Stimulated activated CD8-positive, alpha-beta memory T cell treated with anti-CD3 and anti-CD28 coated beads, Interleukin-2, amount 100 ng/mL, for 1 hour (primary cell): ENCODE results near the gene GSTA5.
A peak's percentile ranks its signal among the peaks of the same experiment; 100 is the strongest.
"Not testable (repeated sequence)": the region's sequence is repeated elsewhere in the genome, so short reads cannot be mapped to it uniquely, and the experiment has no call there.

Experiments
- DNase-seq, 2 donors: peaks; one replicate each; pipeline ENCODE4 v3.0.0-alpha.2; 2020; ENCODE audit warnings: low read depth in 2 of 2

GSTA5 gene

GRCh38 chr6:52840763-52841585 is at the start of gene GSTA5:
Gene GSTA5, minus strand, starts transcription at chr6:52840813.
- no peak for DNase-seq

- no peak for DNase-seq
Observed at GRCh38 chr6:52890018-52890417, 49.4 kb upstream of the GSTA5 start.

DNA sequence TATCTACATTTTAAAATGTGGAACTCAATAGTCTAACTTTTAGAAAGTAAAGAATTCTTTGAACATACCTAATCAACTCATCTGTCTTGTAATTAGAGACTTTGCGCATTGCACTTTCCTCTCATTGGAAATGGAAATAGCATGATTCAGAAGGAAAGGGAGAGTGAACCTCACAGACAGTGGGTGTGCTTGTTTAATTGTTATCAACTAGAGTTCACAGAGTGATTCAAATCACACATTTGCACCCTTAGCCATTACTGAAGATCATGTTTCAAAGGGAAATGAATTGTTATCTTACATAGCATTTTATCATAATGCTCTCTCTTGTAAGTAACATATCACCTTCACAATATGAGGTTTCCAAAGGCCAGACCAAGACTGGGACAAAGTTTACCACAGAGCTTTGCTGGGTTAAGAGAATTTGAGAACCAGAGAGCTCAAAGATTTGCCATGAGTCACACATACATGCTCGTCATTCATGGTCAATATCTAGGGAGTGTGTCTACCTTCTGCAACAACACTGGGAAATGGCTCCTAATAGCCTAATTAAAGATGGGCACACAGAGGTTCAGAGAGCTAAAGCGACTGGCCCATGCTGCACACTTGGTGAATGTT is 47.4 kb upstream of the GSTA5 start:
- no peak for DNase-seq

- peak; percentile 34 to 35 for DNase-seq
Observed at GRCh38 chr6:52881996-52882841, 41.6 kb upstream of the GSTA5 start.

DNA sequence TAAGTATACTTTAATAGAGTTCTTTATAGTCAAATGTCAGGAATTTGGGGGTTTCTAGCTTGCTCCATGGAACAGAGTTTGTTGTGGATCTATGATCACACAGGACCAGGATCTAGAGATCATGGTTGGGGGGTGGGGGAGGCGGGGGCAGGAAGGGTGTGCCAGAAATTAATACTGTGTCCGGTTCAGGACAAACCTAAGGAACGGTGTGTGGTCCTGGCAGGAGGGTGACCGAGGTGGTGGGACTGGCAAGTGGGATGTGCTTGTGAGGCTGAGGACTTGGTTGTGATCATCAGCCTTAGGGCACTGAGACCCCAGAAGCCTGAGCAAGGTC is 41.0 kb upstream of the GSTA5 start:
- no peak for DNase-seq

GRCh38 chr6:52877786-52878185 is 37.2 kb upstream of the GSTA5 start:
- no peak for DNase-seq

GRCh38 chr6:52877168-52877567 is 36.6 kb upstream of the GSTA5 start:
- no peak for DNase-seq

GRCh38 chr6:52876056-52876787 is 35.6 kb upstream of the GSTA5 start:
- DNase-seq: no peak

GRCh38 chr6:52872031-52872430 is 31.4 kb upstream of the GSTA5 start:
- no peak for DNase-seq

GRCh38 chr6:52871621-52872020 is 31.0 kb upstream of the GSTA5 start:
- DNase-seq: no peak

- DNase-seq: not testable (repeated sequence)
Observed at GRCh38 chr6:52870335-52871091, 29.9 kb upstream of the GSTA5 start.

- DNase-seq: not testable (repeated sequence)
Observed at GRCh38 chr6:52868899-52869298, 28.3 kb upstream of the GSTA5 start.

DNA sequence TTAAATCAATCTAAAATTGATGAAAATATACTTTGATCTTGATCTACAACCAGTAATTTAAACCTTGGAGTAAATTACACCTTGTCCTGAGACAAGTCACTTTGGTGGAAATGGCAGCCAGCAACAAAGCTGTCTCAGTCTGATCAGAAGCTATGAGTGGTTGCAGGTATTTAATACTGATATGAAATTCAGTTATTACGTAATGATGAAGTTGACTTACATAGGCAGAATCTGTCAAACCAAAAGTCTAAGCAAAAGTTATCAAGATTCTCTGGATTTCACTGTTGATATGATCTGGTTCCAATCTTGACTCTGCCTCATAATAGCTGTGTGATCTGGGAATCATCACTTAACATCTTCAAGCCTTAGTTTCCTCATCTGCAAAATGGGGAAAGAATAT is 27.6 kb upstream of the GSTA5 start:
- no peak for DNase-seq

GRCh38 chr6:52861151-52861550 is 20.5 kb upstream of the GSTA5 start:
- DNase-seq: not testable (repeated sequence)

DNA sequence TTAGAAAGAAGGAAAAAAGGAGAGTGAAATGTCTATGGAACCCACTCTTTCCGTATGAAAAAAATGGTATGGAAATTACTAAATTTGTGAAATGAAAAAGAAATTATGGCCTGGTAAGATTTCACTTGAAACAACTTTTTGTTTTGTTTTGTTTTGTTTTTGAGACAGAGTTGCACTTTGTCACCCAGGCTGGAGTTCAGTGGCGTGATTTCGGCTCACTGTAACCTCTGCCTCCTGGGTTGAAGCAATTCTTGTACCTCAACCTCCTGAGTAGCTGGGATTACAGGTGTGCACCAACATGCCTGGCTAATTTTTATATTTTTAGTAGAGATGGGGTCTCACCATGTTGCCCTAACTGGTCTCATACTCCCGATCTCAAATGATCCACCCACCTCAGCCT is 17.8 kb upstream of the GSTA5 start:
- no peak for DNase-seq

DNA sequence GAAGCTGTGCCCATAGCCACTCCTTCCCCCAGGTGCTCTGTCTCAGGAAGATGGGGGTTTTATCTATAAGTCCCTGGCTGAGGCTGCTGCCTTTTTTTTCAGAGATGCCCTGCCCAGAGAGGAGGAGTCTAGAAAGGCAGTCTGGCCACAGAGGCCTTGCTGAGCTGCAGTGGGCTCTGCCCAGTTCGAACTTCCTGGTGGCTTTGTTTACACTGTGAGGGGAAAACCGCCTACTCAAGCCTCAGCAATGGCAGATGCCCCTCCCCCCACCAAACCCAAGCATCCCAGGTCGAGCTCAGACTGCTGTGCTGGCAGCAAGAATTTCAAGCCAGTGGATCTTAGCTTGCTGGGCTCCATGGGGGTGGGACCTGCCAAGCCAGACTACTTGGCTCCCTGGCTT is 15.5 kb upstream of the GSTA5 start:
- DNase-seq: not testable (repeated sequence)

DNA sequence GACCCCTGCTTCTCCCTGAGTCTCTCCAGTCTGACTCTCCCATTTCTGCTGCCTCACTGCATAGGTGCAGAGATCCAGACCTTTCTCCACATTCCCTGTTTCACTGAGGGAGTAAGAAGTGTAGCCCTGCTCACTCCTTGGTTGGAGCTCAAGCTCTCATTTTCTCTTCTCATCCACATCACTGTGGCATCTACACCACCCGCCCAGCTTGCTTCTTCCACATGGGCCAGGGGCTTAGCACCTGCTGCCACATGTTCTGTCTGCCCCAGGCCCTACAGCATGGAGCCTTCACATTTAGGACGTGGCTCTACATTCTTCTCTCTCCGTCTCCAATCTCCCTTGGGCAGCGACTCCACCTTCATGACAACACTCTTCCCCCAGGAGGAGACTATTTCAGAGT is 8.5 kb upstream of the GSTA5 start:
- DNase-seq: no peak

DNA sequence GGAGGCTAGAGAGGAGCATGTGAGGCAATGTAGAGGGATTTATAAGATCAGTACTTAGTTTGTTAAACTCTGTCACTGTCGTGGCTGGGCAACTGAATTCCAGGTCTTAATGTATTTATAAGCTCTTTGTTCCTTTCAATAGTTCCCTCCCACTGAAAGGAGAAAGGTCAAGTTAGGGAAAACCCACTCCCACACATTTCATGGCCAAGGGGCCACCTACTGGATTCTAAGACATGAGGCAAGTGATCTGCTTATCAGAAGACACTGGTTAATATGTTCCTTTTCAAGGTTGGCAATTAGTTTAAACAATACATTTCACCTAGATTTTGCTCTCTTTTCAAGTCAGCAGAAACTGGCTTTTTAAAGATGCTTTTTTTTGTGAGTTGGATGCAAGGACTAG is 5.4 kb upstream of the GSTA5 start:
- DNase-seq: no peak

DNA sequence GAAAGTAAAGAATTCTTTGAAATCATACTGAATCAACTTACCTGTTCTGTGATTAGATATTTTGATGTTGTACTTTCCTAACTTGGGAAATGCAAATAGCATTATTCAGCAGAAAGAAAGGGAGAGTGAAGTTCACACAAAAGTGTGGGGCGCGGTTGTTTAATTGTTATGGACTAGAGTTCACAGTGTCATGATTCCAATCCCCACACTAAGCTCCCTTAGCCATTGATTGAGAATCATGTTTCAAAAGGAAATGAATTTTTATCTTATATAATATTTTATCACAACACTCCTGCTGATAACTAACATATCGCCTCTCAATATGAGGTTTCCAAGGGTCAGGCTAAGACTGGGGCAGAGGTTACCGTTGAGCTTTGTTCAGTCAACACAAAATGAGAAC is 3.0 kb upstream of the GSTA5 start:
- no peak for DNase-seq

DNA sequence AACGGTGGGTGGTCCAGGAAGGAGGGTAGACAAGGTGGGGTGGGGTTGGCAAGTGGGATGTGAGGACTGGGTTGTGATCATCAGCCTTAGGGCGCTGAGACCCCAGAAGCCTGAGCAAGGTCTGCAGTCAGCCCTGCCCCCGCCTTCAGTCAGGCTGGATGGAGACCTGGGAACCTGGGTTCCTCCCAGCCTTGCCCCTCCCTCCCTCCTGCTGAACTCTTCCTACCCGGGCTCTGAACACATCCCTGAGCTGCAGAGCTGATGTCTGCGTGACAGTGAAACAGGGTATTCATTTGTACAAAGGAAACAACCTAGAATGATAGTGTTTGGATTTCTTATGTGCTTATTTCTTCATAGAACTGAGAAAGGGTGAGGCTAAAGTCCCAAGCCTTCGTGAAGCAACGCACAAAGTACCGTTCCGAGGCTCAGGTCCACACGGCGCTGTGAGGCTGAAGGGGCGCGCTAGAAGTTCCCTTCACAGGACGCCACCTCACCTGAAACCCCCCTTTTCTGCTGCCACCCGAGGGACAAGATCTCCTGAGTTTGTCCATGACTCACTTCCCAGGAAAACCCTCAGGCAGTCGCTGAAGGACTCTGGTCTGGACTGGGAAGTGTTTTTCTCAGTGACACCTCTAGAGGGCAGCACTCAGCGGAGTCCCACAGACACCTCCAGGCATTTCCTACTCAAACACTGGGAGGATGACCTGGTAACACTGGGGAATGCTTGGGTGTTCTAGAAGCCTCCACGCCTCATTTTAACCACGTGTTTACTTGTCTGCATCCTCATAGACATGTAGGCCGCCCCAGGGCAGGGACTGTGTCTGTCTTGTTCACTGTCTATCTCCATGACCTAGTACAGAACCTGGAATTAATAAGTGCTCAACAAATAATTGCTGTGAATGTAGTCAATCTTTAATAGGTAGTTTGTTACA is 1.2 kb downstream of the GSTA5 start:
- peak in 1 of 2 donors; percentile 10 for DNase-seq
